ENCODE data around the gene FBRS.
A peak's percentile ranks its signal among the peaks of the same experiment; 100 is the strongest.

Gene FBRS

DNA sequence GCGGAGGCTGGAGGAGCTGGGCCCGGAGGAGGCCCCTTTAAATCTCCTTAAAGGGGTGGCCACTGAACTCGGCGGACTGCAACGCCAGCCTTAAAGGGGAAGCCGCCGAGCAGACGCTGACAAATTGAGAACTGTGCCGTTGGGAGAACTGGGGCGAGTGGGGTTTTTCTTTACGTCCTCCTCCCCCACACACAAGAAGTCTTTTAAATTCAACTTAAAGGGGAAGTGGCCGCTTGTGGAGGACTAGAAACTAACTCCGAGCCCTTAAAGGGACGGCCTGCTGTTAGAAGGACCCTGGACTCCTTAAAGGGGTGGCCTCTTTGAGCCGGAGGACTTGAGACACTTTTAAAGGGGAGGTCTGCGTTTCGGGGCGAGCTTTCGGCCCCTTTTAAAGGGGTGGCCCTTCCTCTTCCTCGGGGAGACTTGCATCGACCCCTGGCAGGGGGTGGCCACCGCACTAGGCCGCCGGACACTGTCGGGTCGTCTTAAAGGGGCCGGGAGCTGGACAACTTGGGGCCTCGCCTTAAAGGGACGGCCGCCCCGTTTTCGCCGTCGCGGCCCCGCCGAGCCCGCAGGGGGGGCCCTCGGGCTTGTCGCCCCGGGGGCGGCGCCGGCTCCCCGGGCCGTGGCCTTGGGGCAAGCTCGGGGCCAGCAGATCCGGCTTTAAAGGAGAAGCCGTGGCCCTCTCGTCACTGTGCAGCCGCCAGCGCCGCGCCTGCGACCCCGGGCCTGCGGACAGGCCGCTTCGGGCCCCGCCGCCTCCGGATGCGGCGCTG is 688 bp downstream of the FBRS start:
- TF ChIP-seq, protein P1, sequence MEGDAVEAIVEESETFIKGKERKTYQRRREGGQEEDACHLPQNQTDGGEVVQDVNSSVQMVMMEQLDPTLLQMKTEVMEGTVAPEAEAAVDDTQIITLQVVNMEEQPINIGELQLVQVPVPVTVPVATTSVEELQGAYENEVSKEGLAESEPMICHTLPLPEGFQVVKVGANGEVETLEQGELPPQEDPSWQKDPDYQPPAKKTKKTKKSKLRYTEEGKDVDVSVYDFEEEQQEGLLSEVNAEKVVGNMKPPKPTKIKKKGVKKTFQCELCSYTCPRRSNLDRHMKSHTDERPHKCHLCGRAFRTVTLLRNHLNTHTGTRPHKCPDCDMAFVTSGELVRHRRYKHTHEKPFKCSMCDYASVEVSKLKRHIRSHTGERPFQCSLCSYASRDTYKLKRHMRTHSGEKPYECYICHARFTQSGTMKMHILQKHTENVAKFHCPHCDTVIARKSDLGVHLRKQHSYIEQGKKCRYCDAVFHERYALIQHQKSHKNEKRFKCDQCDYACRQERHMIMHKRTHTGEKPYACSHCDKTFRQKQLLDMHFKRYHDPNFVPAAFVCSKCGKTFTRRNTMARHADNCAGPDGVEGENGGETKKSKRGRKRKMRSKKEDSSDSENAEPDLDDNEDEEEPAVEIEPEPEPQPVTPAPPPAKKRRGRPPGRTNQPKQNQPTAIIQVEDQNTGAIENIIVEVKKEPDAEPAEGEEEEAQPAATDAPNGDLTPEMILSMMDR (IDR thresholded peaks at IDR 0.05; ENCODE audit: control insufficient read depth, insufficient read depth, low read depth, low read length, missing control alignments), result no peak
- peak; percentile 91 for DNase-seq (ENCODE audit: low read depth)
- peak overlapping the region; percentile 91 for H3K4me3 ChIP-seq (ENCODE audit: control insufficient read depth, low read depth, low read length)

DNA sequence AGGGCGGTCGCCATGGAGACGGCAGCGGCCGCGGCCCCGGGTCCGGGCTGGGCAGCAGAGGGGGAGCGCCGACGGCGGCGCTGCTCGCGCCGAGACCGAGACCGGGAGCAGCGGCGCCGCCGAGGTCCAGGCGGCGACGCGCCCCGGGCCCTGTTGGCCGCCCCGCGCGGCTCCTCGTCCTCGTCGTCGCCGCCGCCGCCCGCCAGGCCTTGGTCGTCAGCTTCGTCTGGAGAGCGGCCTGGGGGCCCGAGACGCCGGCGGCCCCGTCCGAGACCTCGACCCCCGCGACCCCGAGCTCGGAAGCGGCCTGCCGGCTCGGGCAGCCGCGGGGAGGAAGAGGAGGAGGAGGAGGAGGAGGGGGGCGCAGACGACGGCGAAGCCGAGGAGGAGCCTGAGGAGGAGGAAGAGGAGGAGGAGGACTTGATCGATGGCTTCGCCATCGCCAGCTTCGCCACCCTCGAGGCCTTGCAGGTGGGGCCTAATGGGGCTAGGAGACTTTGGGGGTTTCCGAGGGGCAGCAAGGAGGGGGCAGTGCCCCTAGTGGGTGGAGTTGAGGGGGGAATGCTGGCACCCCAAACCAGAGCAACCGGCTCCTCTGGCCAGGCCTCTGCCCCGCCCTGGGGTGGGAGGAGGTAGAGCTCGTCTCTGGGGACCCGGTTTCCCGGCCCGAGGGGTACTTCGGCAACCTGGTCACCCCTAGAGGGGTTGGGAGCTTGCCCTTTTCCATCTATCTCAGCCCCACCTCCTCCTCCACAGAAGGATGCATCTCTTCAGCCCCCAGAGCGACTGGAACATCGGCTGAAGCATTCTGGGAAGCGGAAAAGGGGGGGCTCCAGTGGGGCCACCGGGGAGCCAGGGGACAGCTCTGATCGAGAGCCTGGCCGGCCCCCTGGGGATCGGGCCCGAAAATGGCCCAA is 1.5 kb downstream of the FBRS start:
- H3K4me3 ChIP-seq (ENCODE audit: control insufficient read depth, low read depth, low read length), result peak overlapping the region; percentile 91
- TF ChIP-seq, protein P1 (IDR thresholded peaks at IDR 0.05; ENCODE audit: control insufficient read depth, insufficient read depth, low read depth, low read length, missing control alignments), result no peak
- DNase-seq (ENCODE audit: low read depth), result no peak

DNA sequence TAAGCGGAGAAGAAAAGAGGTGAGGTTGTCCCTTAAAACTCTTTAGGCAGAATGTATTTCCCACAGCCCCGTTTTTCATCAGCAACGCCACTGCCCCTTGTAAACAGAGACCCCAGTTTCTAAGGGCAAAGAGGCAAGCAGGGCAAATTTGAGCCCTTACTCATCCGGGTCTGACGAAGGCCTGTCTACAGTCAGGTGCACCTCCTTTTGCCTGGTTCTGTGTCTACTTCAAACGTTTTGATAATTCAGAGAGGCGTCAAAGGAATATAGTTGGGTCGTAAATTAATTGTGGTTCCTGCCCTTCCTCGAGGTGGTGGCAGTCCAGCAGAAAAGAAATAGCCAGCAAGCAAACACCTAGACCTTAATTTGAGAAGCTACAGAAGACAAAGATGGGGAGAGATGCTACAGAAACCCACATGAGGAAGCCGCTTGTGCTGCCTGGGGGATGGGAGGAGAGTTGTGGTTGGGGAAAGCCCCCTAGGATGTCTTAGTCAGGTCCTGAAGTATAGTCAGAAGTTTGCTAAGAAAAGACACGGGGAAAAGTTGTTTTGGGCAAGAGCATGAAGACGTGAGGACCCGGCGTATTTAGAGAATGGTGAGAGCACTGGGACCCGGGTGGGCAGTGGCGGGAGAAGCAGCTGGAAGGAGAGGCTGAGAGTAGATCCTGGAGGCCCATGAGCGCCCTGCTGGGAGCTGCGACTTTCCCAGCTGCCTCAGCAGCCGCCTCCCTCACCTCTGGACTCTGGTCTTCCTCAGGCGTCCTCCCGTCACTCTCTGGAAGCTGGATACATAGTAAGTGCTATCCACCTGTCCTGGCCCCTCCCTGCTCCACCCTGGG is 2.4 kb downstream of the FBRS start:
- no peak for DNase-seq (ENCODE audit: low read depth)
- H3K4me3 ChIP-seq (ENCODE audit: control insufficient read depth, low read depth, low read length), result peak overlapping the region; percentile 91
- TF ChIP-seq, protein P1 (IDR thresholded peaks at IDR 0.05; ENCODE audit: control insufficient read depth, insufficient read depth, low read depth, low read length, missing control alignments), result no peak

DNA sequence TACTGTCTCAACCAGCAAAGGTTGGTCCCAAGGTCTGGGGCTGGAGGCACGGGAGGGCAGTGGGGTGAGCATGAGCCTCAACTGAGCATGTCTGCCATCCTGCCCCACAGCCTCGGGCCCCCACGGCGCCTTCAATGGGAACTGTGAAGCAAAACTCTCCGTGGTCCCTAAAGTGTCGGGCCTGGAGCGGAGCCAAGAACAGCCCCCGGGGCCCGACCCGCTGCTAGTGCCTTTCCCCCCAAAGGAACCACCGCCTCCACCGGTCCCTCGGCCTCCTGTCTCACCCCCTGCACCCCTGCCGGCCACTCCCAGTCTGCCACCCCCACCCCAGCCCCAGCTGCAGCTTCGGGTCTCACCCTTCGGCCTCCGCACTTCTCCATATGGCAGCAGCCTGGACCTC is 4.2 kb downstream of the FBRS start:
- H3K4me3 ChIP-seq (ENCODE audit: control insufficient read depth, low read depth, low read length), result no peak overlapping the region
- TF ChIP-seq, protein P1 (IDR thresholded peaks at IDR 0.05; ENCODE audit: control insufficient read depth, insufficient read depth, low read depth, low read length, missing control alignments), result no peak
- no peak for DNase-seq (ENCODE audit: low read depth)

DNA sequence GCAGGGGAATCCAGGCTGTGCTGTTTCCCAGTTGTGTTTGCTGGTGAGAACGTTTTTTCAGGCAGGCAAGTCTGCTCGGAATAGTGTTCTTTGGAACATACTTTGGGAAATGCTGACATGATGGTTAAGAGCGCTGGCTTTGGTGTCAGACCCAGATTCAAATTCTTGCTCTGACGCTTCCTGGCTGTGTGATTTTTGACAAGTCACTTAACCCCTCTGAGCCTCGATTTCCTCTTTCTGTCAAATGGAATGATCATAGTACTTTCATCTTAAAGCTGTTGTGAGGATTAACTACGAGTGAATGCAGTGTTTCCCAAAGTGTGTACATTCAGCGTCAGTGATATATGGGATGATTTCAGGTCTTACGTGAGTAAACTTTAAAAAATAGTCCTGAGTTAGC is 4.8 kb downstream of the FBRS start:
- DNase-seq (ENCODE audit: low read depth), result no peak
- H3K4me3 ChIP-seq (ENCODE audit: control insufficient read depth, low read depth, low read length), result no peak overlapping the region
- TF ChIP-seq, protein P1 (IDR thresholded peaks at IDR 0.05; ENCODE audit: control insufficient read depth, insufficient read depth, low read depth, low read length, missing control alignments), result no peak

DNA sequence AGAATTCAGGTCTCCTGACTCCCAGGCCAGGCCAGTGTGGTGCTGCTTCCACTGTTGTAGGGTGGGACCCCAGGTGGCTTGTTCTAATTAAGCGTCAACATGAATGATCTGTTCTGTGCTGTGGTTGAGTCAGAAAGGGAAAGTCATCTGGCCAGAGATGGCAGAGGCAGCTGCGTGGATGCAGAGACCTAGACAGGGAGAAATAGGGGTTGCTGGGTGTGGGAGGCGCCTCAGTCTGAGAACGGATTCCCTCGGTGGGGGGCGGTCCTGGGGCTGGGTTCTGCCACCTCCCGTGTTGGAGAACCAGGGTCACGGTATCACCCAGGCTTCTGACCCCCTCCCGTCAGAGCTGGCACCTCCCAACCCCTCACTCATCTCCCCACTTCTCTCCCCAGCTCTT is 5.6 kb downstream of the FBRS start:
- no peak for DNase-seq (ENCODE audit: low read depth)
- TF ChIP-seq, protein P1 (IDR thresholded peaks at IDR 0.05; ENCODE audit: control insufficient read depth, insufficient read depth, low read depth, low read length, missing control alignments), result no peak
- H3K4me3 ChIP-seq (ENCODE audit: control insufficient read depth, low read depth, low read length), result no peak overlapping the region

Measured in AG09309 (cell line).